ENCODE measurements around the gene AHCYL2.
"Not testable (repeated sequence)": the region's sequence is repeated elsewhere in the genome, so short reads cannot be mapped to it uniquely, and the experiment has no call there.

Gene AHCYL2

DNA sequence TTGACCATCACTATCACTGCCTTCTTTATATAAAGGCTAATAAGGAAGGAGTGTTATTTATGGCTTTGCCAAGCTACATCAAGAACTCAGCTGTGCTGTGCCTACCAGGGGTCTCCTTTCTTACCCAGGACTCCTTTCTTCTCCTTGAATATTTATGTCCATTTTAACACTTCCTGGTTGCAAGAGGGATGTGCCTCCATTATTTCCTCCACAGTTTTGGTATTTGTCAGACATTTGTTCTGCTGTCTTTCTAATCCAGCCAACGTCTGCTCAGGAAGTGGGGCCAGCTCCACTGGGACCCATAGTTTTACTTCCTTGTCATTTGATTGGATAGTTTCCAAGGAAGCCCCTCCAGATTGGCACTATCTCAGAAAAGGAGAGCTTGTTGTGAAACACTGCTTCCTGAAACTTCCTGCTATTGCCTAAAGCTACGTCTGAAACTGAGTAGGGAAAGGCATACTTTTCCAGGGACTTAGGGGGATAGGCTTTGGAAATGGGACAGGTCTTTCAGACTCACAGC, 202.8 kb downstream of the AHCYL2 start:
- no peak for DNase-seq (ENCODE audit: low read depth)

DNA sequence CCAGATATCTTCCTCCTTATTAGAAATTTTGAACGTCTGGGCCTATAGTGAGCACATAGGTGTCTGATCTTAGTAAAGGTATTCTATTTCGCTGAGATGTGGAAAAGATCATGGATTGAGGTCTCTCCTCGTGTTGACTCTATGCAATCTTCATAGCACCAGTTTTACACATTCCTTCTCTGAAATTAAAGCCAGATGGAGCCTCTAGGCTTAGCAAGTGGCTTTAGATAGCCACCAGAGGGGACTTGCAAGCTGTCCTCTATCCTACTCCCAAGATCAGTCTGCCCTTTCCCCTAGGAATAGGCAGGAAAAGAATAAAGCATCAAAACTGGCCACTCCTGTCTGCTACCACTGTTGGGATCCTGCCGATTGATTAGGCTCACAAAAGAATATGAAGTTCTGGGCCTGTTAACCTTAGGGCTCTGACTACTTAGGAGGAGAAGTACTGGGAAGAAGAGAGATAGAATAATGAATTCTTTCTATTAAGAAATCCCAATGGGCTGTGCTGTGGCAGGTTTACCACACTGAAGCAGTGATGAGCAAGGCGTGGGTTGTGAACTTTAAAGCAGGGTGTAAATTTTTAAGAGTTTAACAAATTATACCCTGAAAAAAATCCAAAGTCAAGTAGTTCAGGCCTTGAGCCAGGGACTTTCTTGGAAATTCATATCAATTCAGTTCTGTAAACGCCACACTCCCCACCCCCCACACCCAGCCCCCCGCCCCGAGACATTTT, 207.2 kb downstream of the AHCYL2 start:
- DNase-seq (ENCODE audit: low read depth): no peak

DNA sequence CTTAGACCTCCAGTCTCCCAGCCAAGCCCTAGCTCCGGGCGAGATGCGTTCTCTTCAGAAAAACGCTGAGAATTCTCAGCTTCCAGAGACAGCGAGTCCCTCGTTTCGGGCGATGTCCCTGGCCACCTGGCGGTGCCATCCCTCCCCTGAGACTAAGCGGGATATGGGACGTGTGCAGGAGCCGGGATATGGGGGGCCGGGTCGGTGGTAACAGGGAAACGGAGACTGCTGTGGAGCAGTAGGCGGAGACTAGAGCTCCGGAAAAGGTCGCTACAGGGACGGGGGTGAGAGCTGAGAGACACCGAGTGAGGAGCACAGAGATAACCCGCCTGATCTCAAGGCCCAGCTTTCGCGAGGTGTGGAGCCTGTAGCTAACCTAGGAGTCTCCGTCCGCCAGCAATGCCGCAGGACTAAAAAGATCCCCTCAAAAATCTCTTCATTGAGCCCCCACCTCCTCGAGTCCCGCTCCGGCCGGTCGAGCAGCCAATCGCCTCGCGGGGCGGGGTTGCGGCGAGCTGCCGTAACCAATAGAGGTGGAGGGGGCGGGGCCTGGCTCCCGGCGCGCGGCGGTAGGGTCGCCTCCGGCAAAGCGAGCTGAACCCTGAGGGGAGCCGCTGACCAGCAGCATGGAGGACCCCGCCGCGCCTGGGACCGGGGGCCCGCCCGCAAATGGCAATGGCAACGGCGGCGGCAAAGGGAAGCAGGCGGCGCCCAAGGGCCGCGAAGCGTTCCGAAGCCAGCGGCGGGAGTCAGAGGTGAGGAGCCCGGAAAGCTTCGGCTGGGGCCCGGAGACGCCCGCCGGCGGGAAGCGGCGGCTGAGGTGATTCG, 209.2 kb downstream of the AHCYL2 start, which contains the start of gene STRIP2:
STRIP2 (plus strand) TSS at position 586 of the 828 bp plus-strand sequence; CDS start at position 627, 41 bp downstream.
- DNase-seq (ENCODE audit: low read depth): peak; percentile 87

DNA sequence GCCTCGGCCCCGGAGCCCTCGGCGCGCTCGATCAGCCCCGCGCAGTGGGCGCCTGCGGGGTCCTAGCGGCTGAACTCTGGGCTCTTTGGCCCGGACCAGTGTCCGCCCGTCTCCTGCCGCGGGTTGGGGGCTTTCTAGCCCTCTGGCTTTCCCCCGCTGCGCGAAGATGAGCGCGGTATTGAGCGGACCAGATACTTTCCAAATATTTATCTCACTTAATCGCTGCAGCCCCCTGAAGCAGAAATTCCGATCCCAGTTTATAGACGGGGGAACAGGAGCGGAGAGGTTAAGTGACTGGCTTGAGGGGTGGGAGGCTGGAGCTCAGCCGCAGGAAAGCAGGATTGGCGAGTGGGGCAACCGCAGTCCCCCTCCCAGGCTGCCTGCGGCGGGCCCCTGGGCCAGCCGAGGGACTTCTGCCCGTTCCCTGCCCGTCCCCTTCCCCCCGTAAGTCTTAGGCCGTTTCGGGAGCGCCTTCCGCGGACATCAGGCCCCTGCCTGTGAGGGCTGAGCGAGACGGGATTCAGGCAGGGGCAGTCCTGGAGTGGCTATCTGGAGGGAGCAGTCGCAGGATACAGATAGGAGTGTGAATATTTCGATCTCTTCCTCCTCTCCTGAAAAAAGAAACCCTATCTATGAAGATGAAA, 210.0 kb downstream of the AHCYL2 start:
- no peak for DNase-seq (ENCODE audit: low read depth)

DNA sequence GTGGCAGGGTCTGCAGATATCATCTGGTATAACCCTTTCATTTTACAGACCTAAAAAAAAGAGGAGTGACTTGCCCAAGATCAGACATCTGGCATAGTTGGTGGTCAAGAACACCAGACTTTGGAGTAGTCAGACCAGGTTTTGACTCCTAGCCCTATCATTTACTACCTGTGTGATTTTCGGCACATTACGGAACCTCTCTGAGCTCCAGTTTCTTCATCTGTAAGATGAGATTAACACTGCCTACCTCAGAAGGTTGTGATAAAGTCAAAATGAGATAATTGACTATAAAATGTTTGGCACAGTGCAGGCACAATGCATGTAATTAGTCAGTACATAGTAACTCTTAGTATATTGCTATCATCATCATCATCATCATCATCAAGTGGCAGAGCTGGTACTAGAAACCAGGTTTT, 210.6 kb downstream of the AHCYL2 start:
- no peak for DNase-seq (ENCODE audit: low read depth)

DNA sequence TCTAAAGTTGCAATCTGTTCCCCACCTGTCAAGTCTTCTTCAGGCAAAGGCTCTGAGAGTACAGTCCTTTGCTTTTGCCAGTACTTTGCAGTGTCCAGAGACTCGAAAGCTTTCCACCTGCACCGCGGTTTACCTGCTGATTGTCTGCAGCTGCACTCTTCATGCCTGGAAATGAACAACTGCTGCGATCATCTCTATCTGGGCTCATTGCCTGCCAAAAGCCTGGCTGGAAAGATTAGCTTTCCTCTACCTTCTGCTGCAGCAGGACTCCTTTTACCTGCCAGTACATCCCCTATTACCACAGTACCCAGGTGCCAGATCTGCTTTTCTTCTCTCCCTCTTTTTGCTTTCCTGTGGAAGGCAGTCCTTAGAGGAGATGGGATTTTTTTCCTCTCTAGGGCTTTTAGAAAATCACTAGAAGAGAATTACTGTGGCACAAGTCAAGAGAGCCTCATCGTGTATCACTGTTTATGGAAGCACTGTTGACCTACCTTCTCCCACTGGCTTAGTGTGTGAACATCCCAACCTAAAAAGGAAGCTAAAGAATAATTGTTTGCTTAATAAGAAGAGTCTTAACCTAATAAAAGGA, 211.6 kb downstream of the AHCYL2 start:
- DNase-seq (ENCODE audit: low read depth): no peak

DNA sequence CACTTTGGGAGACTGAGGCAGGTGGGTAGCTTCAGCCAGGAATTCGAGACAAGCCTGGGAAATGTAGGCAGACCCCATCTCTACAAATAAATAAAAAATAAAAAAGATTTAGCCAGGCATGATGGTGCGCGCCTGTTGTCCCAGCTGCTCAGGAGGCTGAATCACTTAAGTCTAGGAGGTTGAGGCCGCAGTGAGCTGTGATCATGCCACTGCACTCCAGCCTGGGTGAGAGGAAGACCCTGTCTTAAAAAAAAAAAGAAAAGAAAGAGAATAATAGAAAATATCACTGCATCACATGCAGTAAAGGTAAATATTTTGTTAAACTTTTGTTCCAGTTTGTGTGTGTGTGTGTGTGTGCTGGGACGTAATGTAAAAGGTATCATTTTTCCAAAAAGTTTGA, 212.4 kb downstream of the AHCYL2 start:
- DNase-seq (ENCODE audit: low read depth): no peak

DNA sequence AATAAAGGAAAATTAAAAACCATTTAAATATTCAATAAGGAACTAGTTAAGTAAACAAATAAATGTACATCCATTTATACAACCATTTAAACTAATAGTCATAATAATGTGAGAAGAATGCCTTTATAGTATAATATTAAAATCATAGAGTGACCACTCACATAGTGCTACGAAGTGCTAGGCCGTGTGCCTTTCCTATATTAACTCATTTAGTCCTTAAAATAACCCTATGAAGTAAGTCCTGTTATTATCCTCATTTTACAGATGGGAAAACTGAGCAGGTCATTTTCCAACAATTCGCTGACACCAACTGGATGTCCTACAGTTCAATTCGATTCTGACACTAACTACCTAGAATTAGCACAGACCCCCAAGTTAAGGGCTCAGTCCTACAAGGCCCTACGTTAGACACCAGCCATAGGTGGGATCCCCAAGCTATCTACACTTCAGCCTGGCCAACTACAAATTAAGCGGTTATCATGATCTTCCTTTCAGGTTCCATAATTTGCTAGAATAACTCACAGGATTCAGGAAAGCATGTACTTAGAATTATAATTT, 213.5 kb downstream of the AHCYL2 start:
- no peak for DNase-seq (ENCODE audit: low read depth)

DNA sequence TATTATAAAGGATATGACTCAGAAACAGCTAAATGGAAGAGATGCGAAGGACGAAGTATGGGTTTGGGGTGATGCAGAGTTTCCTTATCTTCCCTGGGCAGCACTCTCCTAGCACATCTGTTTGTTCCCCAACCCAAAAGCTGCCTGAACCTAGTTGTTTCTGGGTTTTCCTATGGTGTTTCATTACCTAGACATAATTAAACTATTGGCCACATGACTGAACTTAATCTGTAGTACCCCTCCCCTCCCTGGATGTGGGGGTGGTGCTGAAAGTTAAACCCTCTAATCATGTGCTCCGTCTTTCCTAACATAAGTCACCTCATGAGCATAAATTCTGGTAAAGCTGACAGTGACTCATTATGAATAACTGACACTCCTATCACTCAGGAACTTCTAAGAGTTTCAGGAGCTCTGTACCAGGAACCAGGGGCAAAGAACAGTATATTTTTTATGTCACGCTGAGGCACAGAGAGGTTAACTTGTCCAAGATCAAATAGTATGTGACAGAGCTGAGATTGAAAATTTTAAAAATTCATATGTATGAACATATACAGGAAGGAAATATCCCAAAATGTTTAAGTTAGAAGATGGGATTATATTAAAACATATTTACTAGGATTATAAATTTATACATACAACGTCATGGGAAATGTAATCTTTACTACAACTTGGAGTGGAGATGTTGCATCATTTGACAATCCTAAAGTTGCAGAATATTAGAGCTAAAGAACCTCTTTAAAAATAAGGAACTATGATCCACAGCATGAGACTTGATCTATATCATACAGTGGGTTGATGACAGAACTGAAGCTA, 214.2 kb downstream of the AHCYL2 start:
- DNase-seq (ENCODE audit: low read depth): peak; percentile 36

DNA sequence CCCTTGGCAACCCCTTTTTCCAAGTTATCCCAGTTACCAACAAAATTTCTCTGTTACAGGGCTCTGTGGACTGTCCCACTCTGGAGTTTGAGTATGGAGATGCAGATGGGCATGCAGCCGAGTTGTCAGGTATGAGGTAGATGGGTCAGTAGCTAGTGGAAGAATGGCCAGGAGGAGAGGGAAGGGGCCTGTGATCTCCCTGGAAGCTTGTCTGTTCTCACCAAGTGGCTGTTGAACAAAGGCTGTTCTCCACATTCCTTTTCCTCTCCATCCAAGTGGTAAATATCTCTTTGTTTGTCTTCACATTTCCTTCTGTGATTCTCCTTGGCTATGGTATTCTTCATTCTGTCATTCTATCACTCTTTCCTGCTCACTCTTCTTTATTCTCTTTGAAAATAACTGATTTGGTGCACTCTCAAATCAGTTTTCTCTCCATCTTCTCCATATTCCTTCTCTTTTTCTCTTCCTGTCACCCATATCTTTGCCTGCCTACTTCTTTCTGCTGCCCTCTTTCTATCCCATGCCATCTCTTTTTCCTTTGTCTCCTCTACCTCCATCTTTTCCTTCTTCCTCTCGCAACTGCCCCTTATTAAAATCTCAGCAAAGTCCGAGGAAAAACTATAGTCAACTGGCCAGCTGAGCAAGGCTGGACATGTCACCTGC, 215.3 kb downstream of the AHCYL2 start:
- no peak for DNase-seq (ENCODE audit: low read depth)

DNA sequence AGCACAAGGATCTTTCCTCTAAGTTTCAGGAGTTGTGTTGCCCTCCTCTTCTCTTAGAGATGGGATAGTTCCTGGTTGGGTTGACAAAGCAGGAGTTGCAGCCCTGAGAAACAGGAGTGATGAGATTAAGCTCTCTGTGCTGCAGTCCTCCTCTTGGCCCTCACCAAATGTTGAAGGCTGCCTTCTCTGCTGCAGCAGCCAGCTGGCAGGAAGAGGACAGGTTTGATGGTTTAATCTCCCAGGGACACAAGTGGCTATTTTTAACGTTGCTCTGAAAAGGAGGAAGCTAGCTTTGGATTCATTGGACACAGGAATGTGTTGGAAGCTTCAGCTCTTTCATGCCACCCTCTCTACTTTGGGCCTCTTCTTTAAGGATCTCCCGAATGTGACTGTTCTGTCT, 218.8 kb downstream of the AHCYL2 start:
- DNase-seq (ENCODE audit: low read depth): no peak

DNA sequence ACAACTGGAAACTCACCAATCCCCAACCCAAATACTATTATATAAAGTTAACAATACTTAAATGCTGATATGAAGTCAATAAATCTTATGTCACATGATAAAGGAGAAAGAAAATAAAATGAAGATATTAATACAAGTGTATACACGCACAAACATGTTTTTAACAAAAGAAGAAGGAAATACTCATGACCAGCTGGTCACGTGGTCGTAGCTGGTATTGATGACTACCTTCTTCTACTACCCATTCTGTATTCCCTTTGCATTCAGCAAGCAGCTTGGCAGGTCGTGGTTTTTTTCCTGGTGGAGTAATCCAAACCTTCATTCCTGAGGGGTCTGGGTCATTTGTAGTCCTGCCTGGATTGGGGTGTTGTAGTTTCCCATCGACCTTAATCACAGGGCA, 219.9 kb downstream of the AHCYL2 start:
- not testable (repeated sequence) for DNase-seq (ENCODE audit: low read depth)

DNA sequence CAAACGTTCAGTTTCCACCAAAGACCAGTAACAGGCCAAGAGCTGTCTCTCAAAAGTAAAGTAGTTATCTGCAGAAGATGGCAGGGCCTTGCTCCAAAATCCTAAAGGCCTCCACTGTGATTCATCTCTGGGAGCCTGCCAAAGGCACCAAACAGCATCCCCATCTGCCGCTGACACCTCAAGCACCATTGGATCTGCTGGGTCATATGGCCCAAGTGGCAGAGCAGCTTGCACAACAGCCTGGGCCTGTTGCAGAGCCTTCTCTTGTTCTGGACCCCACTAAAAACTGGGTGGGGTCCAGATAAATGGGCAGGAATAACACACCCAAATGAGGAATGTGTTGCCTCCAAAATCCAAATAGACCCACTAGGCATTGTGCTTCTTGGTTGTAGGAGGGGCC, 222.1 kb downstream of the AHCYL2 start:
- not testable (repeated sequence) for DNase-seq (ENCODE audit: low read depth)

DNA sequence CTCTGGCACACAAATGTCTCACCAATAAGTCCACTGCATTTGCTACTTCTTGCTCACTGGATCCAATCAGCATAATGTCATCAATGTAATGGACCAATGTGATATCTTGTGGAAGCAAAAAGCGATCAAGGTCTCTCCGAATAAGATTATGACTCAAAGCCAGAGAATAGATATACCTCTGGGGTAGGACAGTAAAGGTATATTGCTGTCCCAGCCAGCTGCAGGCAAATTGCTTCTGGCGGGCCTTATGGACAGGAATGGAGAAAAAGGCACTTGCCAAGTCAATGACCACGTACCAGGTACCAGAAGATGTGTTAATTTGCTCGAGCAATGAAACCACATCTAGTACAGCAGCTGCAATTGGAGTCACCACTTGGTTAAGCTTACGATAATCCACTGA, 222.6 kb downstream of the AHCYL2 start:
- not testable (repeated sequence) for DNase-seq (ENCODE audit: low read depth)

DNA sequence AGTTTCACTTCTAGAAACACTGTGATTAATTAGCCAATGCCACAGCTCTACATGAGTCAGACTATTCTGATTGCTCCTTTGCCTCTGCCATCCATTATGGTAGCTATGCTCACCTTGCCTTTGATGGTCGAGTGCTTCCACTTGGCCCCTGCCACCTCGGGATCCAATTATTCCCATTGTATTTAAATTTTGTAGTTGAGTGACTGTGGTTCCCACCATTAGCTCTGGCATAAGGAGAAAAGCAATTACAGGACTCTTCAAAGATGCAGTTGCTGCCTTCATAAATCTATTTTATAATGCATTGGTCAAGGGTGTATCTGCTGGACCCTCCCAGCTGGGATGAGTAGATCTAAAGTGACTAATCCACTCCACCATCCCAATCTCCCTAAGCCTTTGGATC, 223.8 kb downstream of the AHCYL2 start:
- not testable (repeated sequence) for DNase-seq (ENCODE audit: low read depth)

DNA sequence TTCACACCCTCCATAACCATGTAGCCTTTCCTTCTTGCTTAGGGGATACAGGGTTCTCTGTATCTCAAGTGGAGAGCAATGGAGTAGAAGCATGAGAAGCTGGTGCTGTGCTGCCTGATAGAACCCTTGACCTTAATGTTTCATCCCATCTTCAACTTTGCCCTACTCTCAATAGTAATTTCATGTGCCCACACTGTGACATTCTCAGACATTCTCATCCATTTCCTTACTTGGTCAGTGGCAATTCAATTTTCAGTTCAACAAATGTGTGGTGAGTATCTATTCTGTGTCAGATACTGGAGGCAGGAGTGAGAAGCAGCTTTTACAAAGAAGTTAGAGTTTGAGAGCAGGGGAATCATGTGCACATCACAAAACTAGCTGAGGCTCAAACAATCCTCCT, 225.5 kb downstream of the AHCYL2 start:
- no peak for DNase-seq (ENCODE audit: low read depth)

DNA sequence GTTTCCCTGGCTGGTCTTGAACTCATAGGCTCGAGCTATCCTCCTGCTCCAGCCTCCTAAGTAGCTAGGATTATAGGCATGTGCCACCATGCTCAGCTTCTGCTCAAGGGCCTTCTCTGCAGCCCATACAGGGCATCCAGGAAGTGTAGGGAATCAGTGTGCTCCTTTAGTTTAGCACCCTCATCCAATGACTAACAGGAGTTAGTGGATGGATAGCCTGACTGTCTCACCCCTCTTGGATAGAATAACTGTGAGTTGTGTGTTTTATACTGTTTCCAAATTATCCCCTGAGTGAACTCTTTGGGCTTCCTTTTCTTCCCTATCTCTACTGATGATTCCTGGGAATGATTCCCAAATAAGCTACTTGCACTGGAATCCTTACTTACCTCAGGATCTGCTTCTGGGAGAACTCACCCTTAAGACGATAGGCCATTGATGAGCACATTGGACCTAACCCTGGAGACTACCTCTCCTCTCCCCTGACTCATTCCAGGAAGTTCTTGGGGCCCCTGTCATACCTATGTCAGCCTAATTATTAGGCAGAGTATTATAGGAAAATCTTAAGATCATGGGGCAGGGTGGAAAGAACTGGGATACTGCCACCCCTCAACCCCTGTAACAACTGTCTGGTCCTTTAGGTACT, 227.9 kb downstream of the AHCYL2 start:
- DNase-seq (ENCODE audit: low read depth): no peak

DNA sequence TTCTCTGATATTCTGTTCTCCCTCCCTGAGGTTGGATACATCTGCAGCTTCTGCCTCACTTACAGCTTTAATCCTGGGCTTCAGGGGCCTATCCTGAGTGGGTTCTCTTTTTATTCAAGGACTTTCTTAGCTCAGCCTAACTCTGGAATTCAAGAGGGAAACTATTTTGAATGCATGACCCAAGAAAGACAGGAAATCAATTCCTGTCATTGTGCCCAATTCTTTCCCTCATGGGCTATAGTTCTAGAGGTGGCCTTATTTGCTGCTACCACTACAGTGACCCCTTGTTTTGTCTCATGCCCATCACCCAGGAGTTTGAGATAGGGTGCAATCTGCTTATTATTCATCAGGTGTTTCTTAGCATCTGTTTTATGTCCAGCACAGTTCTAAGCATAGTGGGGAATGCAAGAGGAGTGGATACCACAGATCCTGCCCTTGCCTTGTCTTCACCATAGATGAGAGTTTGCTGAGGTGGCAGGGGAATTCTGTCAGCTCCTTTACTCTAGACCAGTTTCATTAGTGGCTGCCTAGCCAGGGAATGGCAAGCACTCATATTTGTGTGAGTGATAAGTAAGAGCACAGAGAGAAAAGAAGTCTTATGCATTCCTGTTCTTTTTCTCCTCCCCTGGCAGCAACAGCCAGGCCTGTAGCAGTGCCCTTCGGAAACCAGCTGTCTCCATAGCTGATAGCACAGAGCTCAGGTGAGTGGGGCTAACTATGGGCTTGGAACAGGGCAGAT, 228.8 kb downstream of the AHCYL2 start:
- no peak for DNase-seq (ENCODE audit: low read depth)

DNA sequence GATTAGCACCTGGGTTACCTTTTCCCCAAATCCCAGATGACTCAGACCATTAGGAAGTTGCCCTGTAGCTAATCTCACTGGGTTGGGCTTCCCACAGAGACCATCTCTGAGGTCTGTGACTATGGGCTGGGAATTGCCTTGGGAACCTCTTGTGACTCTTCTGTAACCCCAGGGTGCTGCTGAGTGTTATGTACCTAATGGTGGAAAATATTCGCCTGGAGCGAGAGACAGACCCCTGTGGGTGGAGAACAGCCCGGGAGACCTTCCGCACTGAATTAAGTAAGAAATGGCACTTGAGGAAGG, 229.4 kb downstream of the AHCYL2 start:
- DNase-seq (ENCODE audit: low read depth): no peak
